Measurements from ENCODE around the gene FOXN3. TPM values are rescaled to one million over a fixed set of nuclear protein-coding genes. Genes with fewer than 3 reads are reported as not detected.

FOXN3 gene
- polyA plus RNA-seq, 1 of the 3 experiments (the other 2 are of a cell fraction): 9.8 TPM

GRCh38 chr14:89131004-89131750 lies 285.9 kb downstream of the FOXN3 start:
- no peak overlapping the region for H3K4me3 ChIP-seq (ENCODE audit: low read depth in 2 of 2, low read length in 1 of 2)
- CTCF ChIA-PET: no interaction called here
- H3F3A ChIP-seq (replicated peaks; ENCODE audit: insufficient read depth): no peaks in the 10 kb centered on the region
- no peaks in the 10 kb centered on the region; a peak in 1 of 4 replicates for H3K4me1 ChIP-seq (ENCODE audit: control insufficient read depth in 1 of 2, insufficient read depth in 2 of 2, low read depth in 1 of 2, low read length in 1 of 2)
- no peak overlapping the region for H2AFZ ChIP-seq (ENCODE audit: low read depth)
- WGBS (ENCODE audit: low lambda C conversion rate): 77% methylated on average over 6 of the region's 6 CpGs
- no peak overlapping the region for H3K27ac ChIP-seq (ENCODE audit: low read depth in 2 of 2, low read length in 1 of 2)
- H3K9me2 ChIP-seq: no peaks in the 10 kb centered on the region
- POLR2A ChIA-PET: no interaction called here
- H3K27me3 ChIP-seq (ENCODE audit: insufficient read depth): no peaks in the 10 kb centered on the region; the same call in 1 of the 2 replicates
- H4K20me1 ChIP-seq (ENCODE audit: insufficient read depth): no peaks in the 10 kb centered on the region
- no peaks in the 10 kb centered on the region for H3K36me3 ChIP-seq (replicated peaks in 1 of 2; ENCODE audit: control insufficient read depth in 1 of 2, insufficient read depth in 2 of 2, low read length in 1 of 2)
- no peak for TF ChIP-seq IRF3 (IDR thresholded peaks at IDR 0.05; ENCODE audit: low read depth, low read length)
- no peak for TF ChIP-seq GATA2 (CRISPR knock-in tag; IDR thresholded peaks at IDR 0.05)
- TF ChIP-seq MEF2A (IDR thresholded peaks at IDR 0.05; ENCODE audit: borderline replicate concordance, low read depth): no peak
- TF ChIP-seq NFIC (IDR thresholded peaks at IDR 0.05; ENCODE audit: borderline replicate concordance): no peak
- no peak for TF ChIP-seq FOXM1 (IDR thresholded peaks at IDR 0.05; ENCODE audit: low read depth)
- no peak for TF ChIP-seq CHD2 (IDR thresholded peaks at IDR 0.05; ENCODE audit: low read length, partially characterized antibody)
- no peak for TF ChIP-seq NRF1 (IDR thresholded peaks at IDR 0.05; ENCODE audit: low read depth, low read length)
- H3K9me3 ChIP-seq: 0 out of 2 replicates have a peak, but pooled peaks cover under 1% of the 10 kb centered on the region
- DNase-seq: no peak
- H3K9ac ChIP-seq: no peak overlapping the region
- no peaks in the 10 kb centered on the region for H3K79me2 ChIP-seq (ENCODE audit: insufficient read depth)
- H3K4me2 ChIP-seq: no peak overlapping the region

GRCh38 chr14:89129570-89129969 lies 287.5 kb downstream of the FOXN3 start:
- H3K4me1 ChIP-seq (ENCODE audit: control insufficient read depth in 1 of 2, insufficient read depth in 2 of 2, low read depth in 1 of 2, low read length in 1 of 2): no peaks in the 10 kb centered on the region; a peak in 1 of 4 replicates
- WGBS (ENCODE audit: low lambda C conversion rate): 87% methylated on average over 6 of the region's 6 CpGs
- no peak for DNase-seq
- H2AFZ ChIP-seq (ENCODE audit: low read depth): no peak overlapping the region
- no peak overlapping the region for H3K4me3 ChIP-seq (ENCODE audit: low read depth in 2 of 2, low read length in 1 of 2)
- CTCF ChIA-PET: no interaction called here
- no peak overlapping the region for H3K4me2 ChIP-seq
- H3K9ac ChIP-seq: no peak overlapping the region
- no peaks in the 10 kb centered on the region for H3K79me2 ChIP-seq (ENCODE audit: insufficient read depth)
- TF ChIP-seq FOXJ3 (CRISPR knock-in tag; IDR thresholded peaks at IDR 0.05) (no peak), MEF2A (IDR thresholded peaks at IDR 0.05; ENCODE audit: borderline replicate concordance, low read depth) (no peak), RFX5 (IDR thresholded peaks at IDR 0.05; ENCODE audit: low read length) (no peak), MAX (IDR thresholded peaks at IDR 0.05; ENCODE audit: low read depth) (no peak), CHD2 (IDR thresholded peaks at IDR 0.05; ENCODE audit: low read length, partially characterized antibody) (no peak), NRF1 (IDR thresholded peaks at IDR 0.05; ENCODE audit: low read depth, low read length) (no peak), JUND (IDR thresholded peaks at IDR 0.05) (no peak), NFIC (IDR thresholded peaks at IDR 0.05; ENCODE audit: borderline replicate concordance) (no peak), GABPA (IDR thresholded peaks at IDR 0.05; ENCODE audit: low read depth) (no peak), IRF3 (IDR thresholded peaks at IDR 0.05; ENCODE audit: low read depth, low read length) (no peak), RXRA (IDR thresholded peaks at IDR 0.05; ENCODE audit: borderline replicate concordance, low read depth) (no peak), CTCF (IDR thresholded peaks at IDR 0.05) (no peak), EP300 (IDR thresholded peaks at IDR 0.05; ENCODE audit: borderline replicate concordance in 1 of 2, low read depth in 1 of 2, low read length in 1 of 2) (no peak)
- POLR2A ChIA-PET: no interaction called here
- no peaks in the 10 kb centered on the region for H4K20me1 ChIP-seq (ENCODE audit: insufficient read depth)
- H3K9me3 ChIP-seq: no peaks in the 10 kb centered on the region
- no peaks in the 10 kb centered on the region for H3K36me3 ChIP-seq (replicated peaks in 1 of 2; ENCODE audit: control insufficient read depth in 1 of 2, insufficient read depth in 2 of 2, low read length in 1 of 2)
- H3K27ac ChIP-seq (ENCODE audit: low read depth in 2 of 2, low read length in 1 of 2): no peak overlapping the region
- H3K9me2 ChIP-seq: no peaks in the 10 kb centered on the region
- no peaks in the 10 kb centered on the region for H3F3A ChIP-seq (replicated peaks; ENCODE audit: insufficient read depth)
- H3K27me3 ChIP-seq (ENCODE audit: insufficient read depth): no peaks in the 10 kb centered on the region; the same call in 1 of the 2 replicates

Measured in SK-N-SH (cell line).